Measurements from ENCODE around the gene TRIM38. TPM values are rescaled to one million over a fixed set of nuclear protein-coding genes. Genes with fewer than 3 reads are reported as not detected.

Gene TRIM38
- total and polyA plus RNA-seq, 9 donors, result 3.8 to 10.3 (median 6.4) TPM

DNA sequence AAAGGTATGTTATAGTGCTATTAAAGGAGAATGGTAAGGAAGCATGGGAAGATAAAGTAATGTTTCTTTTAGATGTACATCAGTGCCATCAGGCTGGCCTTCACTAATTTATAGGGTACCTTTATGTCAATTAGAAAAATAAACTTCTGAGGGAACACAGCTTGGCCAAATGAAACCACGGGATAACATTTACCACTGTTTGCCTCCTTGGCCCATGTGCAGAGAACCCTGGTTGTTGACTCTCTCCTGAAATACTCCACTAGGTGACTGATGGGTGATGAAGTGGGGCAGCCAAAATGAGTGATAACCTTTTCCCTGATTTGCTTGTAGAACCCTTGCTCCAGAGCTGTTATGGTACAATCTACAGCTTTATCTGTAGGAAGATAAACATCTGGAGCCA lies 9.5 kb downstream of the TRIM38 start:
- intact Hi-C loops (cut with DNase I), result no loop called here
- H3K36me3 ChIP-seq, result no peaks in the 10 kb centered on the region

DNA sequence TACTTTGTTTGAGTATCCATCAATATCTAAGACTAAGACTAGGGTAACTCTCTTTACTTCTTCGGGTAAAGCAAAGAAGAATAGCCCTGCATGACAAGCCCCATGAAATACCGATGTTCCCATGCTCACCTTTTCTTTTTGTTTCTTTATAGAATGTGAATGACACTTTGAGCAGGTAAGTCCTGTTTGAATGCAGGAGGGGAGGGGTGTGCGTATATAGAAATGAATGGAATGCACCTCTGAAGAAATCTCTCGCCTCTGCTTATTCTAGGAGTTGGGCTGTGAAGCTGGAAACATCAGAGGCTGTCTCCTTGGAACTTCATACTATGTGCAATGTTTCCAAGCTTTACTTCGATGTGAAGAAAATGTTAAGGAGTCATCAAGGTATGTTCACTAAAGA lies 10.3 kb downstream of the TRIM38 start:
- H3K4me1 ChIP-seq (ENCODE audit: insufficient read depth), result peaks cover 1% of the 10 kb centered on the region
- no peak overlapping the region for H3K27ac ChIP-seq
- intact Hi-C loops (cut with DNase I), result no loop called here
- no peaks in the 10 kb centered on the region for H3K36me3 ChIP-seq
- no peak for DNase-seq
- H3K27me3 ChIP-seq, result no peaks in the 10 kb centered on the region
- TF ChIP-seq POLR2A (IDR thresholded peaks at IDR 0.05), result no peak
- TF ChIP-seq EP300 (IDR thresholded peaks at IDR 0.05), result no peak
- TF ChIP-seq, protein P1, sequence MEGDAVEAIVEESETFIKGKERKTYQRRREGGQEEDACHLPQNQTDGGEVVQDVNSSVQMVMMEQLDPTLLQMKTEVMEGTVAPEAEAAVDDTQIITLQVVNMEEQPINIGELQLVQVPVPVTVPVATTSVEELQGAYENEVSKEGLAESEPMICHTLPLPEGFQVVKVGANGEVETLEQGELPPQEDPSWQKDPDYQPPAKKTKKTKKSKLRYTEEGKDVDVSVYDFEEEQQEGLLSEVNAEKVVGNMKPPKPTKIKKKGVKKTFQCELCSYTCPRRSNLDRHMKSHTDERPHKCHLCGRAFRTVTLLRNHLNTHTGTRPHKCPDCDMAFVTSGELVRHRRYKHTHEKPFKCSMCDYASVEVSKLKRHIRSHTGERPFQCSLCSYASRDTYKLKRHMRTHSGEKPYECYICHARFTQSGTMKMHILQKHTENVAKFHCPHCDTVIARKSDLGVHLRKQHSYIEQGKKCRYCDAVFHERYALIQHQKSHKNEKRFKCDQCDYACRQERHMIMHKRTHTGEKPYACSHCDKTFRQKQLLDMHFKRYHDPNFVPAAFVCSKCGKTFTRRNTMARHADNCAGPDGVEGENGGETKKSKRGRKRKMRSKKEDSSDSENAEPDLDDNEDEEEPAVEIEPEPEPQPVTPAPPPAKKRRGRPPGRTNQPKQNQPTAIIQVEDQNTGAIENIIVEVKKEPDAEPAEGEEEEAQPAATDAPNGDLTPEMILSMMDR (IDR thresholded peaks at IDR 0.05), result no peak
- H3K9me3 ChIP-seq, result no peaks in the 10 kb centered on the region
- WGBS, 3 donors, result 94 to 98% (median 96%) methylated on average over 5 of the region's 5 CpGs
- H3K4me3 ChIP-seq, result no peak overlapping the region

More for the DNA sequence above, 9.5 kb downstream of the TRIM38 start:
- Histone ChIP-seq H3K4me3 (no peak overlapping the region), H3K9me3 (no peaks in the 10 kb centered on the region), H3K27me3 (no peaks in the 10 kb centered on the region), H3K4me1 (ENCODE audit: insufficient read depth) (peaks cover 2% of the 10 kb centered on the region), H3K27ac (no peak overlapping the region)
- no peak for DNase-seq
- 81 to 85% (median 84%) methylated on average over 1 of the region's 1 CpG for WGBS, 3 donors
- TF ChIP-seq EP300 (IDR thresholded peaks at IDR 0.05) (no peak), POLR2A (IDR thresholded peaks at IDR 0.05) (no peak)
- TF ChIP-seq, protein P1 (IDR thresholded peaks at IDR 0.05), result no peak

DNA sequence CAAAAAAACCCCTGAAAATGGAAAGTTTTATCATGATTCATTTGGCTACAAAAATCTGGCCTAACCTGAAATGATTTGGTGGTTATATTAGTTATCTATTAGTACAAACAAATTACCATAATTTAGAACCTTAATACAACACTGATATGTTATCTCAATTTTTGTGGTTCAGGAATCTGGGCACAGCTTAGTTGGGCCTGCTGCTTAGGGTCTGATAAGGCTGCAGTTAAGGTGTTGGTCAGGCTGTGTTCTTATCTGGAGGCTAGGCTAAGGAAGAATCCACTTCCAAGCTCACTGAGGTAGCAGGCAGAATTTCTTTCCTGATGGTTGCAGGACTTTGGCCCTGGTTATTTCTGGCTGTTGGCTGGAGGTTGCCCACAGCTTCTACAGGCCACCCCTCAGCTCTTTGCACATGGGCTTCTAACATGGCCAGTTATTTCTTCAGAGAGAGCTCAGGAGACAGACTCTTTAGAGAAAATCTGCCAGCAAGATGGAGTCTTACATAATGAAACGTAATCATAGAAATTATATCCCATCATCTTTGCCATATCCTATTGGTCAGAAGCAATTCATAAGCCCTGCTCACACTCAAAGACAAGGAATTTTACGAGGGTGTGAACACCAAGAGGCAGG lies 11.4 kb downstream of the TRIM38 start:
- Histone ChIP-seq H3K4me3 (no peak overlapping the region), H3K36me3 (no peaks in the 10 kb centered on the region), H3K27me3 (no peaks in the 10 kb centered on the region), H3K9me3 (no peaks in the 10 kb centered on the region), H3K4me1 (ENCODE audit: insufficient read depth) (no peaks in the 10 kb centered on the region), H3K27ac (no peak overlapping the region)
- no peak for DNase-seq
- 93 to 97% (median 94%) methylated on average over 2 of the region's 2 CpGs for WGBS, 3 donors
- intact Hi-C loops (cut with DNase I), result no loop called here
- TF ChIP-seq, protein P1 (IDR thresholded peaks at IDR 0.05), result no peak
- TF ChIP-seq POLR2A (IDR thresholded peaks at IDR 0.05), result no peak
- no peak for TF ChIP-seq EP300 (IDR thresholded peaks at IDR 0.05)

DNA sequence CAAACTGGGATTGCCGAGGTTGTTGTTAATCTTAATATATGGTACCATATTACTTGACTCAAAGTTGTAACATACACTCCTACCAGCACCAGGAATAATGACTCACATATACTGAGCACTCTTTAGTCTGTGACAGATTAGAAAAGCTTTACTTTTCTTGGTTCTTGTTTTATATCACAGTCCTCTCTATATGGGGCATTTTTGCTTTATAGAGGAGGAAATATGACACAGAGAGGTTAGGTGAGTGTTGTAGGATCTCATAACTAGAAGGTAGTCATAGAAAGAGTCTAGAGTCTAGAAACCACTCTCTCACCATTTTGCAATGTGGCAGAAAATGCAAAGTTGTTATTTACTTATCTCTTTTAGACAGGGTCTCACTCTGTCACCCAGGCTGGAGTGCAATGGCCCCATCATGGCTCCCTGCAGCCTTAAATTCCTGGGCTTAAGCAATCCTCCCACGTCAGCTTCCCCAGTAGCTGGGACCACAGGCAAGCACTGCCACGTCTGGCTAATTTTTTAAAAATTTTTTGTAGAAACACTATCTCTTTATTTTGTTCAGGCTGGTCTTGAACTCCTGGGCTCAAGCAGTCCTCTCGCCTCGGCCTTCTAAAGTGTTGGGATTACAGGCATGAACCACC lies 13.4 kb downstream of the TRIM38 start:
- no peak for DNase-seq
- TF ChIP-seq POLR2A (IDR thresholded peaks at IDR 0.05), result no peak
- TF ChIP-seq EP300 (IDR thresholded peaks at IDR 0.05), result no peak
- TF ChIP-seq, protein P1 (IDR thresholded peaks at IDR 0.05), result no peak
- Histone ChIP-seq H3K9me3 (no peaks in the 10 kb centered on the region), H3K4me1 (ENCODE audit: insufficient read depth) (no peaks in the 10 kb centered on the region), H3K36me3 (no peaks in the 10 kb centered on the region), H3K27ac (no peak overlapping the region), H3K27me3 (no peaks in the 10 kb centered on the region), H3K4me3 (no peak overlapping the region)
- intact Hi-C loops (cut with DNase I), result no loop called here
- 90 to 93% (median 91%) methylated on average over 5 of the region's 5 CpGs for WGBS, 3 donors
